Middle frontal gyrus (tissue), 1 donor: Measurements from ENCODE around the gene SRGAP1.
"Not testable (repeated sequence)": the region's sequence is repeated elsewhere in the genome, so short reads cannot be mapped to it uniquely, and the experiment has no call there.

Experiments
- DNase-seq: peaks from one replicate; pipeline ENCODE4 v3.0.0-alpha.2; 2015; ENCODE audit warnings: low spot score; ENCODE audit errors: extremely low spot score

SRGAP1 gene

GRCh38 chr12:64110864-64111263 lies 266.4 kb downstream of the SRGAP1 start:
- no peak for DNase-seq

GRCh38 chr12:64116969-64117368 lies 272.5 kb downstream of the SRGAP1 start:
- DNase-seq, result no peak

- no peak for DNase-seq
Observed at GRCh38 chr12:64120568-64120967, 276.1 kb downstream of the SRGAP1 start.

- not testable (repeated sequence) for DNase-seq
Observed at GRCh38 chr12:64121086-64121485, 276.6 kb downstream of the SRGAP1 start.

- DNase-seq, result no peak
Observed at GRCh38 chr12:64122154-64122553, 277.7 kb downstream of the SRGAP1 start.

GRCh38 chr12:64122995-64123394 lies 278.5 kb downstream of the SRGAP1 start:
- DNase-seq, result no peak

- DNase-seq, result no peak
Observed at GRCh38 chr12:64123448-64123847, 278.9 kb downstream of the SRGAP1 start.

- DNase-seq, result no peak
Observed at GRCh38 chr12:64124511-64125197, 280.2 kb downstream of the SRGAP1 start.

GRCh38 chr12:64125913-64126312 lies 281.4 kb downstream of the SRGAP1 start:
- DNase-seq, result no peak

GRCh38 chr12:64127811-64128210 lies 283.3 kb downstream of the SRGAP1 start:
- DNase-seq, result no peak

GRCh38 chr12:64128366-64128765 lies 283.9 kb downstream of the SRGAP1 start:
- DNase-seq, result no peak

- not testable (repeated sequence) for DNase-seq
Observed at GRCh38 chr12:64130476-64130875, 286.0 kb downstream of the SRGAP1 start.

GRCh38 chr12:64131456-64131855 lies 287.0 kb downstream of the SRGAP1 start:
- DNase-seq, result not testable (repeated sequence)

- DNase-seq, result not testable (repeated sequence)
Observed at GRCh38 chr12:64132672-64133071, 288.2 kb downstream of the SRGAP1 start.

- DNase-seq, result no peak
Observed at GRCh38 chr12:64137117-64137516, 292.6 kb downstream of the SRGAP1 start.

- DNase-seq, result no peak
Observed at GRCh38 chr12:64139021-64139420, 294.5 kb downstream of the SRGAP1 start.

GRCh38 chr12:64142382-64142781 lies 297.9 kb downstream of the SRGAP1 start:
- DNase-seq, result no peak

GRCh38 chr12:64142784-64143183 lies 298.3 kb downstream of the SRGAP1 start:
- no peak for DNase-seq

GRCh38 chr12:64145226-64145625 lies 300.7 kb downstream of the SRGAP1 start:
- DNase-seq, result no peak

- no peak for DNase-seq
Observed at GRCh38 chr12:64147011-64147631, 302.6 kb downstream of the SRGAP1 start.

GRCh38 chr12:64147875-64148274 lies 303.4 kb downstream of the SRGAP1 start:
- DNase-seq, result no peak

- no peak for DNase-seq
Observed at GRCh38 chr12:64154677-64155076, 310.2 kb downstream of the SRGAP1 start.

- no peak for DNase-seq
Observed at GRCh38 chr12:64157110-64157509, 312.6 kb downstream of the SRGAP1 start.
